ENCODE data around the gene THUMPD2.

DNA sequence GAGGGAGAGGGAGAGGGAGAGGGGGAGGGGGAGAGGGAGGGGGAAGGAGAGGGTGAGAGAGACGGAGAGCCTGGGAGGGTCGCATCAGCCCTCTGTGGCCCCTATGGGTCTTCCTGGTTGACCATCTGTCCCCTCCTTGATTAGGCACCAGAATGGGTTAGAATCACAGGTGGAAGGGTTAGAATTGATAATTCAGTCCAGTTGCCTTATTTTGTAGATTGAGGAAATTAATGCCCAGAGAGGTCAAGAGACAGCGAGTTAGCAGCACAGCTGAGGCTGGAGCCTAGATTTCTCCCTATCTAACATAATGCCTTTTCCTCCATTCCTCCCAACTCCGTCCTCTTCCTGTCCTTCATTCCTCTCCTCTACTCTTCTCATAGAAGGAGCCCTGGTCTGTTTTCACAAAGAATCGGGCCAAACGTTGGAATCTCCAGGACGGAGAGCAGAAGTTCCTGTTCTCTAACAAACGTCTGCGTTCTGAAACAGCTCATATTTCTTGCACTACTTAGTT is 338 bp upstream of the THUMPD2 start:
- TF ChIP-seq CEBPB (IDR thresholded peaks at IDR 0.05) (no peak), RAD21 (IDR thresholded peaks at IDR 0.05; ENCODE audit: low read depth) (no peak), TAF1 (IDR thresholded peaks at IDR 0.05; ENCODE audit: low read depth) (no peak), CREB1 (IDR thresholded peaks at IDR 0.05; ENCODE audit: low read depth) (no peak), EP300 (IDR thresholded peaks at IDR 0.05; ENCODE audit: borderline replicate concordance) (no peak), EGR1 (IDR thresholded peaks at IDR 0.05) (no peak)
- TF ChIP-seq, protein P1, sequence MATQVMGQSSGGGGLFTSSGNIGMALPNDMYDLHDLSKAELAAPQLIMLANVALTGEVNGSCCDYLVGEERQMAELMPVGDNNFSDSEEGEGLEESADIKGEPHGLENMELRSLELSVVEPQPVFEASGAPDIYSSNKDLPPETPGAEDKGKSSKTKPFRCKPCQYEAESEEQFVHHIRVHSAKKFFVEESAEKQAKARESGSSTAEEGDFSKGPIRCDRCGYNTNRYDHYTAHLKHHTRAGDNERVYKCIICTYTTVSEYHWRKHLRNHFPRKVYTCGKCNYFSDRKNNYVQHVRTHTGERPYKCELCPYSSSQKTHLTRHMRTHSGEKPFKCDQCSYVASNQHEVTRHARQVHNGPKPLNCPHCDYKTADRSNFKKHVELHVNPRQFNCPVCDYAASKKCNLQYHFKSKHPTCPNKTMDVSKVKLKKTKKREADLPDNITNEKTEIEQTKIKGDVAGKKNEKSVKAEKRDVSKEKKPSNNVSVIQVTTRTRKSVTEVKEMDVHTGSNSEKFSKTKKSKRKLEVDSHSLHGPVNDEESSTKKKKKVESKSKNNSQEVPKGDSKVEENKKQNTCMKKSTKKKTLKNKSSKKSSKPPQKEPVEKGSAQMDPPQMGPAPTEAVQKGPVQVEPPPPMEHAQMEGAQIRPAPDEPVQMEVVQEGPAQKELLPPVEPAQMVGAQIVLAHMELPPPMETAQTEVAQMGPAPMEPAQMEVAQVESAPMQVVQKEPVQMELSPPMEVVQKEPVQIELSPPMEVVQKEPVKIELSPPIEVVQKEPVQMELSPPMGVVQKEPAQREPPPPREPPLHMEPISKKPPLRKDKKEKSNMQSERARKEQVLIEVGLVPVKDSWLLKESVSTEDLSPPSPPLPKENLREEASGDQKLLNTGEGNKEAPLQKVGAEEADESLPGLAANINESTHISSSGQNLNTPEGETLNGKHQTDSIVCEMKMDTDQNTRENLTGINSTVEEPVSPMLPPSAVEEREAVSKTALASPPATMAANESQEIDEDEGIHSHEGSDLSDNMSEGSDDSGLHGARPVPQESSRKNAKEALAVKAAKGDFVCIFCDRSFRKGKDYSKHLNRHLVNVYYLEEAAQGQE (IDR thresholded peaks at IDR 0.05; ENCODE audit: low read depth): no peak
